Measurements from ENCODE around the gene A1BG.

A1BG gene

DNA sequence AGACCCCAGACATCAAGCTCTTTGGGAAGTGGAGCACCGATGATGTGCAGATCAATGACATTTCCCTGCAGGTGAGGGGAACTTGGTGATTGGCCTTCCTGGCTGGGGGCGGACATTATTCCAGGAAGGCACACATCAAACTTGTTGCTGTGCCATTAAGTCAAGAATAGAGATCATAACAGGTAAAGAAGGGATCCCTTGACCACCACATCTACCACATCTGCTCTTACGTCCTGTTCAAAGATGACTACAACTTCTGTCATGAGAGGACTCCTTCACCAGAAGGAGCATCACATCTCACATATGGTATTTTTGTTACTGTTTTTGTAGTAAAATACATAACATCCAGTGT, 34.9 kb upstream of the A1BG start:
- peaks cover 36% of the 10 kb centered on the region for H3K36me3 ChIP-seq (replicated peaks; ENCODE audit: low read depth, low read length)
- no peak overlapping the region for H2AFZ ChIP-seq (ENCODE audit: low read depth, low read length)
- peak overlapping the region; percentile 95 for H3K9ac ChIP-seq (ENCODE audit: low read length)
- H4K20me1 ChIP-seq (ENCODE audit: insufficient read depth, low read length), result peaks cover 40% of the 10 kb centered on the region
- H3K79me2 ChIP-seq (ENCODE audit: low read length), result peaks cover 83% of the 10 kb centered on the region
- TF ChIP-seq, protein P1, sequence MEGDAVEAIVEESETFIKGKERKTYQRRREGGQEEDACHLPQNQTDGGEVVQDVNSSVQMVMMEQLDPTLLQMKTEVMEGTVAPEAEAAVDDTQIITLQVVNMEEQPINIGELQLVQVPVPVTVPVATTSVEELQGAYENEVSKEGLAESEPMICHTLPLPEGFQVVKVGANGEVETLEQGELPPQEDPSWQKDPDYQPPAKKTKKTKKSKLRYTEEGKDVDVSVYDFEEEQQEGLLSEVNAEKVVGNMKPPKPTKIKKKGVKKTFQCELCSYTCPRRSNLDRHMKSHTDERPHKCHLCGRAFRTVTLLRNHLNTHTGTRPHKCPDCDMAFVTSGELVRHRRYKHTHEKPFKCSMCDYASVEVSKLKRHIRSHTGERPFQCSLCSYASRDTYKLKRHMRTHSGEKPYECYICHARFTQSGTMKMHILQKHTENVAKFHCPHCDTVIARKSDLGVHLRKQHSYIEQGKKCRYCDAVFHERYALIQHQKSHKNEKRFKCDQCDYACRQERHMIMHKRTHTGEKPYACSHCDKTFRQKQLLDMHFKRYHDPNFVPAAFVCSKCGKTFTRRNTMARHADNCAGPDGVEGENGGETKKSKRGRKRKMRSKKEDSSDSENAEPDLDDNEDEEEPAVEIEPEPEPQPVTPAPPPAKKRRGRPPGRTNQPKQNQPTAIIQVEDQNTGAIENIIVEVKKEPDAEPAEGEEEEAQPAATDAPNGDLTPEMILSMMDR (IDR thresholded peaks at IDR 0.05; ENCODE audit: low read depth, low read length), result no peak
- TF ChIP-seq EZH2phosphoT487 (IDR thresholded peaks at IDR 0.05; ENCODE audit: low read depth), result no peak
- no peaks in the 10 kb centered on the region for H3K27me3 ChIP-seq (ENCODE audit: low read depth, low read length)
- H3K4me3 ChIP-seq (ENCODE audit: low read length), result peak overlapping the region; percentile 86
- H3K4me2 ChIP-seq (ENCODE audit: low read length), result peak overlapping the region; percentile 90
- peaks cover 27% of the 10 kb centered on the region for H3K4me1 ChIP-seq (ENCODE audit: low read length)
- H3K9me3 ChIP-seq (ENCODE audit: insufficient read depth, low read length), result no peaks in the 10 kb centered on the region
- H3K27ac ChIP-seq (ENCODE audit: low read length), result no peak overlapping the region; the same call in 1 of the 2 replicates

DNA sequence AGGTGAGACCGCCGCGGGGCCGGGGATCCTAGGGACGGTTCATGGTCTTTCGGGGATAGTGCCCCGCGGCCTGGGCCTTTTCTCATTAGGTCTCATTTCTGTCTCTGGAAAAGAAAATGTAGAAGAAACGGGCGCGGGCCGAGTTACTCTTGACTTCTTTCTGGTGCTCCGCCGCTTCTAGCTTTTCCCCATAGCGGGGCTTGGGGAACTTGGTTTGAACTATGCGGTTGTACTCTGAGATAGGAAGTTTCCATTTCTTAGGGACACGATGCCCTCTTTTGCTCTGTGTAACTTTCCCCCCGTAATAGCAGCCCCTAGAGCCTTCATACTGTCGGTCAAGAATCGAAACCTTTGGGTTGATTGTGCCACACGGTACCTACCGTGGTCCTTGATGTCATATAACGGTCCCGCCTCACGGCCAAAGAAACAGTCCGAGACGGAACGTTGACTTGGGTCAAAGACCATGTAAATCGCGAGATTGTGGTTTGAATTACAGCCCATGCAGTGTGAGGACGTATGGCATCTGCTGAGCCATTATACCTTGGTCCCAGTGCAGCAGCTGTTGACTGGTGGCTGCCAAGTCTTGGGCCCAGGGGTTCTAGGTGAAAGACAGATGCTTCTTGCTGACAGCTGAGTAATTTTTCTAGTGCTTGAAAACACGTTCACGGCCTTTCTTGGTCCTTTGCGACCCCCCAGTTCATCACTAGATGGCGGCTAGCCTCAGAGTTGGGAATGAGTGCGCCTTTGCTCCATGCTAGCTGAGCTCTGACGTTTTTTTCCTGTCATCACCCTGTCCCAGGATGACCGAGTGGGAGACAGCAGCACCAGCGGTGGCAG, 34.3 kb upstream of the A1BG start:
- H3K4me3 ChIP-seq (ENCODE audit: low read length), result peak overlapping the region; percentile 86
- peaks cover 30% of the 10 kb centered on the region for H3K36me3 ChIP-seq (replicated peaks; ENCODE audit: low read depth, low read length)
- peaks cover 34% of the 10 kb centered on the region for H4K20me1 ChIP-seq (ENCODE audit: insufficient read depth, low read length)
- TF ChIP-seq EZH2phosphoT487 (IDR thresholded peaks at IDR 0.05; ENCODE audit: low read depth), result no peak
- TF ChIP-seq, protein P1 (IDR thresholded peaks at IDR 0.05; ENCODE audit: low read depth, low read length), result 0 out of 2 replicates have a peak, but pooled peaks have one; percentile 13
- no peaks in the 10 kb centered on the region for H3K9me3 ChIP-seq (ENCODE audit: insufficient read depth, low read length)
- H3K27me3 ChIP-seq (ENCODE audit: low read depth, low read length), result no peaks in the 10 kb centered on the region
- peaks cover 27% of the 10 kb centered on the region for H3K4me1 ChIP-seq (ENCODE audit: low read length)
- peaks cover 77% of the 10 kb centered on the region for H3K79me2 ChIP-seq (ENCODE audit: low read length)
- H3K4me2 ChIP-seq (ENCODE audit: low read length), result peak overlapping the region; percentile 90
- H3K9ac ChIP-seq (ENCODE audit: low read length), result peak overlapping the region; percentile 95
- peak overlapping the region; percentile 90 for H3K27ac ChIP-seq (ENCODE audit: low read length)
- H2AFZ ChIP-seq (ENCODE audit: low read depth, low read length), result no peak overlapping the region

DNA sequence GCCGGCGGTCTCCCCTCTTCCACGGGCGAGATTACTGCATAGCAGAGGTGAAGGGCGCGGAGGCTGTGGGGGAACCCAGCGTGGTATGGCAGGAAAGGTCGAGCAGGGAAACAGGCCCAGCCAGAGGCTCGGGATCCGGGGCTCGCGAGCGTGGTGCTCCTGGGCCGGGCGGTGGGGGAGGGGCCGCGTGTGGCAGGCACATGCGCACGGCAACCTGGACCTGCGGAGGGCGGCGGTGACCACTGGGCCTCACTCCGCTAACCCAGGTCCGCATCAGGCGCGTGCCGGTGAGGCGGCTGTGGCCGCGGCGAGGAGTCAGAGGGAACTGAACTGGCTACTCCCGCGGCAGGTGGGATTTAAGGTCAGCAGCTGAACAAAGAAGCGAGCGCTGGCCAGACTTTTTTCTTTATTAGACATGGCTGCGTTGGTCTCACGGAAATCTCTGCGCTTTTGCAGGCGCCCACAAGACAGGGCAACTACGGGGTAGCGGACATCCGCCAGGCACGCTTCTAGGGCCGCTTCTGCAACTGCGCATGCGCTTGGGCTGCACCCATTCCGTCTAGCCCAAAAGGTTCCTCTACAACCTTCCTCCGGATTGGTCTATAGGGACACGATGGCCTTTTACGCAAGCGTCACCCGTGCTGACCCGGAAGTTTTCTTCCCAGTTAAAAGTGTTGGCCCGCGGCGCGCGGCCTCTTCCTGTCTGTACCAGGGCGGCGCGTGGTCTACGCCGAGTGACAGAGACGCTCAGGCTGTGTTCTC, 33.5 kb upstream of the A1BG start, which contains the start of gene RPS5:
RPS5 (plus strand) TSS at position 694 of the 762 bp plus-strand sequence. CDS start 869 bp downstream, outside the sequence.
- H3K79me2 ChIP-seq (ENCODE audit: low read length), result peaks cover 74% of the 10 kb centered on the region

More for the DNA sequence above, 33.5 kb upstream of the A1BG start, which contains the start of gene RPS5:
- Histone ChIP-seq H3K9me3 (ENCODE audit: insufficient read depth, low read length) (no peaks in the 10 kb centered on the region), H3K36me3 (replicated peaks; ENCODE audit: low read depth, low read length) (peaks cover 25% of the 10 kb centered on the region), H4K20me1 (ENCODE audit: insufficient read depth, low read length) (peaks cover 26% of the 10 kb centered on the region), H2AFZ (ENCODE audit: low read depth, low read length) (no peak within 1 kb of the TSS), H3K27ac (ENCODE audit: low read length) (peak within 1 kb of the TSS; percentile 90), H3K9ac (ENCODE audit: low read length) (peak within 1 kb of the TSS; percentile 95), H3K4me2 (ENCODE audit: low read length) (peak within 1 kb of the TSS; percentile 94), H3K4me1 (ENCODE audit: low read length) (peaks cover 32% of the 10 kb centered on the region), H3K4me3 (ENCODE audit: low read length) (peak within 1 kb of the TSS; percentile 86), H3K27me3 (ENCODE audit: low read depth, low read length) (no peaks in the 10 kb centered on the region)
- TF ChIP-seq, protein P1 (IDR thresholded peaks at IDR 0.05; ENCODE audit: low read depth, low read length), result no peak

All from OCI-LY3 (cell line).